GM19328 (cell line): ENCODE data around the gene AFF3.
"Not testable (repeated sequence)": the region's sequence is repeated elsewhere in the genome, so short reads cannot be mapped to it uniquely, and the experiment has no call there.

ENCODE experiments used
- ATAC-seq: cut with Tn5 transposase; IDR thresholded peaks from one replicate; pipeline ENCODE4 v1.9.1; 2021; ENCODE audit warnings: mild to moderate bottlenecking, moderate library complexity; ENCODE audit not compliant: unreplicated experiment

AFF3 gene

DNA sequence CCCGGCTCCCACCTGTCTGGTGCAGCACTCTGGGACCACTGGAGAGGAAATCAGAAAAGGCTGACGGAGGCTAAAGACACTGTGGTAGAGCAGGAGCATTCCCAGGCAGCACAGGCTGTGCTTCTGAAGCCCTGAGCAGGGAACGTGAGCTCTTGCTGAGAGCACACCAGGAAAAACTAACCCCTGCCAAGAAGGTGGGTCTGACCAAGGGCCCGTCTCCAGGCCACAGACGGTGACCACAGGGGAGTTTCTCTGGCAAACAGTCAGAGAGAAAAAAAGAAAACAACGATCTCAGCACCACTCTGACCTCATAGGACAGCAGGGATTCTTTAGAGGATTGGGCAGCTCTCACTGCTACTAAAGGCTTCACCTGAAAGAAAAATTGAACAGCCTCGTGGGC is 201.4 kb downstream of the AFF3 start:
- no peak for ATAC-seq

DNA sequence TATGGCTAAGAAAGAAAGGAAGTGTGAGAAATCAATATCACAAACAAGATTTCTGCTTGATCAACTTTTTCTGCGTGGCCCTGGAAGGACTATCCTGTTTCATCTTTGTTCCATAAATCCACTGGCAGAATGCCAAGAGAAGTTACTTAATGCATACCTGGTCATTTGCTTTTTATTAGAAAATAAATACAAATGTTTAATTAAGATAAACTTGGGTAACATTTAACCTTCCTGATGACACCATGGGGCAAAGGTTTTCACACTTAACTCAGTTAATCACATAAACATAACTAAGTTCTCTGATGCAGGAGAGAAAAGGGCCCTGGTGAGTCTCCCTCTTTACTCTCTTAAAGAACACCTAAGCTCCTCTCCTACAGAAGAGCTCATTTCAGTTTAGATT is 203.3 kb downstream of the AFF3 start:
- no peak for ATAC-seq

DNA sequence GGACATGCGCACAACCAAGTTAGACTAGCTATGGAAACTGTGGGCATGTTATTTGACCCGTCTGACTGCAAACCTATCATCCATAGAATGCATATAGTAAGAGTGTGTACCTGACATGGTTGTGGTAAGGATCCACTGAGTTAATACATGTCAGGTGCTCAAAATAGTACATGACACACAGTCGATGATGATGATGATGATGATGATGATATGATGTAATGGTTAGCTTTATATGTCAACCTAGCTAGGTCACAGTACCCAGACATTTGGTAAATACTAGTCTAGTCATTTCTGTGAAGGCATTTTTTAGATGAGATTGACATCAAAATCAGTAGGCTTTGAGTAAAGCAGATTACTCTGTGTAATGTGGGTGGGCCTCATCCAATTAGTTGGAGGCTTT is 204.1 kb downstream of the AFF3 start:
- no peak for ATAC-seq

DNA sequence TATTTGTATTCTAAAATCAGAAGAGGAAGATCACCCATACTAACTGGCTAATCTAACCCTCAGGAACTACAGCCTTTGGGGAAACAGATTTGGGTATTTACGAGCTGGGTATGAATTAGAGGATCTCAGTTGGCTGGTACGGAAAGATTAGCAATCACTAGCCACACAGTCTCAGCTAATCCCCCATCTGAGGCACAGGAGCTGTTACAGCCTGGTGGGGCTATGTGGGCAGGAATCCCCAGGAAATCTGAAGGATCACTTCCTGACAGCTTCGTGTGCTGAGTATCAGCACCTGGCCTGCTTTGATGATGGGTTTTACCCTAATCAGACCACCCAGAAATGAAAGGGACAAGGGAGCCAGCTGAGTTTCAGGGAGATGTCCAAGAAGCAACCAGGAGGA is 206.3 kb downstream of the AFF3 start:
- ATAC-seq, result no peak

DNA sequence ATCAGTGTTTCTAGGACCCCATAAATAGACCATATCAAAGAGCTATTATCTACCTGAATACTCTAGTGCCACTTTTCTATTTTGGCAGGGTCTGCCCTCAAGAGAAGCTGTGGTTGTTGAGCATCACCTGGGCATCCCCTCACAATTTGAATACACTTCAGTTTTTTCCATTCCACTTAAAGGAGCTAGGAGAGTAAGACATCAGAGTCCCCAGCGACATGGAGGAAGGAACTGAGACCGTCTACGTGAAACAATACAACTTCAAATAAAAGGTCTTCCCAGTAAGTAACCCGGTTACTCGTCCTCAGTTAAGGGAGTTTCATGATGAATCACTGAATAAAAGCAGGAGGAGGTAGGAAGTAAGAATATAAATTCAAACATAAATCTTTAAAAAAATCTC is 206.7 kb downstream of the AFF3 start:
- no peak for ATAC-seq

DNA sequence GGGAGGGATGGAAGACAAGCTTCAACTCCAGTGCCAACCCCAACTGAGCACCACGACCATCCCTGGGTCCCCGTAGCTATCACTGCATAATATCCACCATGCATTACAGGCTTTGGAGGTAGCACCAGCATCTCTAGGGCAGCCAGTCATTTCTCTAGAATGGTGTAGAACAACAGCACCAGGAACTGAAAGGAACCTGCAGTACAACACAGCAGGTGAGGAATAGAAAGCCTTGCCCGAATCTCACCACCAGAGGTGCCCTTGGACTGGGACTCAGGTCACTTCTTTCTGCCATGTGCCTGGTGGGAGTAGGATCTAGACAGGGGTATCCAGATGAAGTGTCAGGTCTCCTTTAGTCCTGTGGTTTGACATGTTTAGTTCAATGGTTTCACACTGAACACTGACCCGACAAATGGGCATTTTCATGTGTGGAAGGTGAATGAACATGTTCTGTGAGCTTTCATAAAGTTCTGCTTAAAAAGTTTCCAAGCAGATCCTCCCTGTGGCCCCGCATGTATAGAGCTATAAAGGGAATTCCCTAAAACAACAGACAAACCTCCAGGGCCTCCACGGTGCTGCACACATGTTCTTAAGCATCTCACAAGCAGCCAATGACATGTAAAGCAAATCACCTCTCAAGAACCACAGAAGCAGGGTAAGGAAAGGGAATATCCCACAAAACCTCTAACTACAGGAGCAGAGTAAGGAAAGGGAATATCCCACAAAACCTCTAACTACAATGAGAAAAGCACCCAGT is 208.3 kb downstream of the AFF3 start:
- no peak for ATAC-seq

DNA sequence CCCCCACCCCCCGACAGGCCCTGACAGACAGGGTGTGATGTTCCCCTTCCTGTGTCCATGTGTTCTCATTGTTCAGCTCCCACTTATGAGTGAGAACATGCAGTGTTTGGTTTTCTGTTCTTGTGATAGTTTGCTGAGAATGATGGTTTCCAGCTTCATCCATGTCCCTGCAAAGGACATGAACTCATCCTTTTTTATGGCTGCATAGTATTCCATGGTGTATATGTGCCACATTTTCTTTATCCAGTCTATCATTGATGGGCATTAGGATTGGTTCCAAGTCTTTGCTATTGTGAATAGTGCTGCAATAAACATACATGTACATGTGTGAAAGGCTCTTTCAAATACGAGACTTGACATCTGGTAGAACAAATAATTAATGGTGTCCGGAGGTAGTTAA is 208.9 kb downstream of the AFF3 start:
- ATAC-seq, result not testable (repeated sequence)

DNA sequence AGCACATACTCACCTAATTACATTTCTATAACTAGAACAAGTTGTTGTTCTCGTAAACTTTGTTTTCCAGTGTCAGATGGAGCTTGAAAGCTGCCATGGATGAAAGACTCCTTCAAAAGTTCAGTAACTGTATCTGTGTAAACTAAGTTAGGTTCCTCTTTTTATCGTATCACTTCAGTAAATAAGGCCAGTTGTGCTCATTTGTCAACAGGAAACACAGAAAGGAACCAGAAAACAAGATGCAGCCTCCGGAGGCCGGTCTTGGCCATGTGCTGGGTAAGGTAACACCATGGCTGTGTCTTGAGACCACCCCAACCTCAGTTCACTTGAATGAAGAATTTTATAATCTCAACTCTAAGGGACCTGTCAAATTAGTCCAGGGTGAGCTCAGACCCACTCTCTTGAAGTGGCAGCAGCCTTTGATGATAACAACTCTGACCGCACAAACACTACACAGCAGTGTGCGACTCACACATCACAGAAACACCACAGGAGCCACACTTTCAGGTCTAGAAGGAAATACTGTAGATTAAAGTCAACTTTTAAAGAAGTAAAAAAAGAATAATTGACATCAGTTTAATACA is 213.8 kb downstream of the AFF3 start:
- no peak for ATAC-seq

DNA sequence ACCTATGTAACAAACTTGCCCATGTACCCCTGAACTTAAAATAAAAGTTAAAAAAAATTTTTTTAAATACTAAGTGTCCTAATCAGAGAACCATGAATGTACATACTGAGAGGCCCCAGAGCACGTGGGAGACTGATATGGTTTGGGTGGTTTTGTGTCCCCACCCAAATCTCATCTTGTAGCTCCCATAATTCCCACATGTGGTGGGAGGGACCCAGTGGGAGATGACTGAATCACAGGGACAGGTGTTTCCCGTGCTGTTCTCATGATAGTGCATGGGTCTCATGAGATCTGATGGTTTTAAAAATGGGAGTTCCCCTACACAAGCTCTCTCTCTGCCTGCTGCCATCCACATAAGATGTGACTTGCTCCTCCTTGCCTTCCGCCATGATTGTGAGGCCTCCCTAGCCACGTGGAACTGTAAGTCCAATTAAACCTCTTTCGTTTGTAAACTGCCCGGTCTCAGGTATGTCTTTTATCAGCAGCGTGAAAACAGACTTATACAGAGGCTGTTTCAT is 214.6 kb downstream of the AFF3 start:
- not testable (repeated sequence) for ATAC-seq

DNA sequence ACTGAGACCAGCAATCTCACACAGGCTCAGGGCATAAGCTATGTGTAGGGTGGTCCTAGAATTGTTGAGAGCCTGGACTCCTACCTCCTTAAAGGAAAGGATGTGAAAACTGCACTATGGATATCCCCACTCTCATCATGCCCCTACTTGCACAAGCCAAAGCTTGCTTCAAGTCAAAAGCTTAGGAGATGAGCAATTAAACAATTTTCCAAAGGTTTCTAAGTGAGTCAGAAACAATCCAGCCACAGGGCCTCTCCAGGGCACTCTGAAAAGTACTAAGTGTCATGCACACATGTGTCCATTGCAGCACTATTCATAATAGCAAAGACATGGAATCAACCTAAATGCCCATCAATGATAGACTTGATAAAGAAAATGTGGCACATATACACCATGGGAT is 215.4 kb downstream of the AFF3 start:
- ATAC-seq, result no peak

DNA sequence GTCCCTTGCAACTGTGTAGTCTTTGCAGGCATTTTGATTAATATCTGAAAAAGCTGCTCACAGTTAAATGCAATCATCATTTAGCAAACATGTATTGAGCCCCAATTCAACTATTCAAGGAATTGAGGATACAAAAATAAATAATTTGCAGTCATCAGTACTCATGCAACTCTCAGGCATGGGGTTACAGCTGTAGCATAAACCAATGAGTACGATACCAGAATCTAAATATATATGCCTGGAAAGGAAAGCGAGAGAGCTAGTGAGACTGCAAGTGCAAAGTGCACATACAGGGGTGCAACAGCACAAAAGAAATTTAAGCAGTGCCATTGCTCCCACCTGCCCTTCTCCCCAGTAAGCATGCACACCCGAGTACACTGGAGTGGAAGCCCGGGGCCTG is 216.4 kb downstream of the AFF3 start:
- no peak for ATAC-seq

DNA sequence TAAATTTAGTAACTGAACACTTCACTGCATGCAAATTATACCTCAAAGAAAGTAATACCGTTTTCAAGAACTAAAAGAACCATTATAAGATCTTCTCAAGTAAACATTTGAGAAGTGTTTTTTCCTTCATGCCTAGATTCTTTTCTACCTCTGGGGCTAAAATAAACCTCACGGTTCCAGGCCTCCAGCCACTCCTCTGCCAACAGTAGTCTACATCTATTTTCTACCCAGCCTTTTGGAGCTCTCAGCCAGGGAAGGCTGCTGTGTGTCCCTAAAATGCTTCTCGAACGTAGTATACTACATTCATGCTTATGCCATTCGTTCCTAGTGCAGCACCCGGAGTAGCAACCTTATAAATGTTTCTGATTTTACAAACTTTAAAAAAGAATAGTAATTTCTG is 219.7 kb downstream of the AFF3 start:
- ATAC-seq, result no peak

DNA sequence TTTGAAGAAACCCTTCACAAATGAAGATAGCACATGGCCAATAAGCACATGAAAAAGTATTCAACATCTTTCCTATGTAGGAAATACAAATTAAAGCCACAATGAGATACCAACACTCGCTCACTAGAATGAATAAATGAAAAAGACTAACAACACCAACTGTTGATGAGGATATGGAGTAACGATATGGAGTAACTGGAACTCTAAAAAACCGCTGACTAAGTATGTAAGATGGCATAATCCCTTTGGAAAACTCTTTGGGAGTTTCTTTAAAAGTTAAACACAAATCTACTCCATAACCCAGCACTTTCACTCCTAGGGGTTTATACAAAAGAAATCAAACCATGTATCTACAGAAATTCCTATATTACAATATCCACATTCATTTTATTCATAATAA is 220.5 kb downstream of the AFF3 start:
- no peak for ATAC-seq

DNA sequence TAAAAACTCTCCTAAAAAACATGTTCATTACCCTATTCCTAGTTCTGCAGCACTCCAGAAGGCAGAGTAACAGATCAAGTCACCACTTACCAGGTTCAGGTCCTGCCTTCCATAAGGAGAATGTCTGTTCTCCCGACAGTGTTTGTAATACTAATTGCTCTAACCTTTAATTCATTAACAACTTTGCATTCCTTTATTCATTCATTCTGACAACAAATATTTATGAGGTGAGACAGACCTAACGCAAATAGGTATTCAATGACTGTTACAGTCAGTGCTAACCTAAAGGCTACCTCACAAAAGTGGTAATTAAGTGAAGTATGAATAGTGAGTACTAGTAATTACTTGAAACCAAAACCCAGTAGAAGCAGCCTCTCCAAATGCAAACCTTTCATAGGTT is 224.0 kb downstream of the AFF3 start:
- ATAC-seq, result no peak

DNA sequence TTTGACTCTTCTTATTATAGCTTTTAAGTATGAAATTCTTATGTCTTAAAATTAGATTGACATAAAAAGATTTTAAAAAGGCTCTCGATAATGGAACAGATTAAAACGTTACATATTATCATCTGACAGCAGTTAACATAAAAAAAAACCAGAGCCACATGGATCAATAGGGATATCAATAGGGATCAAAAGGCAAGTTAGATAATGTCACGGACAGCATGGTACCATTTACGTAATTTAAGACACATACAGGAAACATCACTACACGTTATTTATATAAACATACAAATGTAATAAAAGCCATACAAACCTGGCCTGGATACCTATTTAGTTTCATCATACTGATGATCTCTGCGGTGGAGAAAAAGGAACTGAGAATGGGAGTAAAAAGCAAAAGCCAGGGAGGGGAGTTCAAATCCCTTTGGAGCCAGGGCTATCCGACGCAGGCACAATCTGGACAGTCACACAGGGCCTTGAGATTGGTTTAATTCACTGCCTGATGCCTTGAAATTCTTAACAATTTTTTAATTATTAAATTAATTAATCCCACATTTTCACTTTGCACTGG is 227.2 kb downstream of the AFF3 start:
- ATAC-seq, result no peak

DNA sequence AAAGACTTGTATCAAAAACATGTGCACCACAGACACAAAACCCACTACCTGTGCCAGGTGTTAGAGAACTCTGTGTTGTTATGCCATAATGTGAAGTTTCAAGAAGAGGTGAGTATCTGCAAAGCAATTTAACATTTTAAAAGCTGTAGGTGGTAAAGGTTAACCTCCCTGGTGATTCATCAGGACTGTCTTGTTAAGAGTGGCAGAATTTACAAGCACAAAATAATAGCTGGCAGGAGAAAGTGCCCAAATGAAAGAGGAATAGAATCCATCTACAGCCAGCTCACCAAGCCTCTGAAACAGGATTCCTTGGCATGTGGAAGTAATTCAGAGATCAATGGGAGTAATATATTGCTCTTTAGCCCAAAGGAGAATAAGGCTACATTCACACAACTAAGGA is 230.7 kb downstream of the AFF3 start:
- no peak for ATAC-seq

DNA sequence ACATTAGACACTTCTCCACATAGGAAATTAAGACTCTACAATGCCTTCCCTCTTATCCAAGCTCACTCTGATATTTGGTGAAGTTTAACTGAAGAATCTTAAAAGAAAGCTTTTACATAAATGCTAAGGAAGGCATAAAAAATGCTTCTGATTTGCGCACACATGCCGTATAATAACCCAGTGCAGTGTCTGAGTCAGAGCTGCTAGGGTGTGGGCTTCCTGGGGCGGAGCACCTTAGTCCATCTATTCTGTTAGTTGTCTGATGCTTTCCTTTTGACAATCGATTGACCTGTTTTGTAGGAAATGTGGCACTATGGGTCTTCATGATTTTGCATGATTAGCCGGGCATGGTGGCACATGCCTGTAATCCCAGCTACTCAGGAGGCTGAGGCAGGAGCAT is 231.5 kb downstream of the AFF3 start:
- no peak for ATAC-seq

DNA sequence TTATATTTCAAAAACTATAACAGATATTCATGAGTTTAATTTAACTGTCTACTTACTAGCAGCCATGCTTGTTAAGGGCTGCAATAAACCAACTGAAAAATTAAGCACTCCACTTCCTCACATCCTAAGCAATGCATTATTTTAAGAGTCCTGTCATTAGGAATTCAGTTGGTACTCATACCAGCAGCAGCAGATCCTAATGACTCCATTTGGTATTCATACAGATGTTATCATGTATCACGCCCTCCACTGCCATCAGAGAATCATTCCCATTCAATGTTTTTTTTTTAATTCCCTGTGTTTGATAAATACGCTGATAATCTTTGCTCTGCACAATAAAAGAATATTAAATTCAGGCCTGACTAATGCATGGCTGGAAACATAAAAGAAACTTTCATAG is 236.8 kb downstream of the AFF3 start:
- no peak for ATAC-seq

DNA sequence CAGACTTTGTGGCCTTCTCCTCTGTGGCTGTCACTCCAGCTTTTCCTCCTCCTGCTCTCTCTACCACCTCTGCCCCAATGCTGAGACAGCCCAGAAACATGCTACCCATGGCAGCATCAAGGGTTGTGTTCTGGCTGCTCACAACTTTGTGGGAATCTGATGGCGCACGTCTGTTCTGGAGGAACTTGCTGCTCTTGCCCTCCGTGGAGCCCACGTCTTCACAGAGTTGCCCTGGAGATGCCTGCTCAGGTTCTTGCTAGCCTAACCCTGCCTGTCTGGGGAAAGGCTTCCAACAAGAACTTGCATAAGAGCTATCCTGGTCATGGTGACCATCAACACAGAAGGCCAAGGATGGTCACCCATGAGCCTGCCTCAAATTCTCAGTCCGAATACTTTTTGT is 237.4 kb downstream of the AFF3 start:
- ATAC-seq, result no peak

DNA sequence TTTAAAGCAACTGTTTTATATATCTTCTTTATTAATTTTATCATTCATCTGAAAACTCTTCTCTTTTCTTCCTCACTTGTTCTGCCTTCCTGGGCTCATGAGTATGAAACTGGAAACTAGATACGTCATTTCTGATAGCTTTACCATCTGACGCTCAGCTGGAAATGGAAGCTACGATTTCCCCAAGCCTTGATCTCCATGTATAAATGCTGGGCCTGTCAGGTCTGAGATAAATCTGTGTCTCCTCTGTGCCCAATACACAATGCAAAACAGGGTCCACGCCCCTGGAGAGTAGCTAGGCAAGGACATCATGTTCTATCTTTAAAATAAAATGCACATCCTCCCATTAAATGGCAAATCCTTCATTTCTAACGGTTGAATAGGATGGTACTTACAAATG is 238.4 kb downstream of the AFF3 start:
- no peak for ATAC-seq

DNA sequence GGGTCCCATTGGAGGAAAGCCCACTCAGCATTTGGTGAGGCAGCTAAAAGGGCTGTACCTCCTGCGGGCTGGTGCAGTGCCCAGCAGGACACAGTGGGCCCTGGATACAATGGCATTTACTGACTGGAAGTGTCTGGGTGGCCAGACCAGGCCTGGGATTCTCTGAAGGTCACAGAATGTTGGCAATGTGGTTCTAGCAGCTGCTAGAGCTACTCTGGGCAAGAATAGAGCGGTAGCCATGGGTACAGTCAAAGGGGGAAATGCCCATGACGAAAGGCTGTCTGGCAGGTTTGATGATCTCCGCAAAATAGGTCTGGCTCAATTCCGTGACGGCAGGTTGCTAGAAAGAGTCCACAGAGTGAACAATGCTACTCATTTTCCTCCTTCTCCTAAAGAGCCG is 241.8 kb downstream of the AFF3 start:
- ATAC-seq, result no peak

DNA sequence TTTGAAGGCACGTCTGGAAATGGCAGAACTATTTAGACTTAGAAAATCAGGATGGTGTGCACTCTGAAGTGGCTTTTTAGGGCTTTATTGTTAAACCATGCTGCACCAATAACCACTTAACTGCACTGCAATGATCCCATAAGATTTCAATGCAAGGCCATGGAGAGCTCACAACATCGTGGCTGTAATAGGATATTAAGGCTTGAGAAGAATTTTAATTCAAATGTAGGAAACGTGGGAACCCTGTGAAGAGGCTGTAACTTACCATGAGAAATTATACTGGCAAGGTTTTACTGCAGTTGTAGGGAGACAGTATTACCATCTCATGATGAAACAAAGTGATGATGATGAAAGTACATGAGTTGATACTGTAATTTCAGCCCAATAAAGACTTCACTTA is 242.5 kb downstream of the AFF3 start:
- no peak for ATAC-seq
